HepG2 (cell line): ENCODE data around the gene RTBDN. TPM values are rescaled to one million over a fixed set of nuclear protein-coding genes. Genes with fewer than 3 reads are reported as not detected.

Experiments used
- CEBPZ ChIP-seq: IDR thresholded peaks from 2 replicates; pipeline ENCODE4 v1.6.1; 2012; ENCODE audit warnings: low read length, improper control_type of control experiment
- DZIP1 ChIP-seq: sonication (generic); formaldehyde crosslinking; IDR thresholded peaks from 2 replicates; pipeline ENCODE4 v1.5.0; 2020; ENCODE audit warnings: mild to moderate bottlenecking, missing genetic modification reagents
- ELF1 ChIP-seq: sonication (generic); formaldehyde crosslinking; IDR thresholded peaks from 2 replicates; pipeline ENCODE4 v1.4.0; 2020; ENCODE audit warnings: missing genetic modification reagents
- GPN1 ChIP-seq: sonication (generic); formaldehyde crosslinking; IDR thresholded peaks from 2 replicates; pipeline ENCODE4 v1.5.1; 2020; ENCODE audit warnings: missing genetic modification reagents, borderline replicate concordance
- GTF2F1 ChIP-seq: fragments of 150-350 bp; IDR thresholded peaks from 2 replicates; pipeline ENCODE4 v1.6.1; 2014; ENCODE audit warnings: low read length
- IRX3 ChIP-seq: sonication (generic); formaldehyde crosslinking; IDR thresholded peaks from 2 replicates; pipeline ENCODE4 v1.8.1; 2023; ENCODE audit warnings: mild to moderate bottlenecking, low read depth, missing genetic modification reagents, borderline replicate concordance
- MBD4 ChIP-seq: IDR thresholded peaks from 2 replicates; pipeline ENCODE4 v1.6.1; 2012; ENCODE audit warnings: low read length, inconsistent platforms, borderline replicate concordance
- PITX1 ChIP-seq: sonication (generic); formaldehyde crosslinking; IDR thresholded peaks from 2 replicates; pipeline ENCODE4 v1.5.1; 2020; ENCODE audit warnings: mild to moderate bottlenecking, missing genetic modification reagents
- POLR2AphosphoS2 ChIP-seq: IDR thresholded peaks from 2 replicates; pipeline ENCODE4 v1.6.1; 2011; ENCODE audit warnings: low read depth, low read length, improper control_type of control experiment
- PRDM15 ChIP-seq: sonication (generic); formaldehyde crosslinking; IDR thresholded peaks from 2 replicates; pipeline ENCODE4 v1.4.0; 2020; ENCODE audit warnings: missing genetic modification reagents
- RBFOX2 ChIP-seq: fragments of 200-400 bp; formaldehyde crosslinking; IDR thresholded peaks from 2 replicates; pipeline ENCODE4 v1.6.1; 2017; ENCODE audit warnings: low read depth, mild to moderate bottlenecking, low read length
- SMAD3 ChIP-seq: sonication (generic); formaldehyde crosslinking; IDR thresholded peaks from 2 replicates; pipeline ENCODE4 v1.4.0; 2020; ENCODE audit warnings: missing genetic modification reagents
- SMYD3 ChIP-seq: sonication (generic); formaldehyde crosslinking; IDR thresholded peaks from 2 replicates; pipeline ENCODE4 v1.8.1; 2023; ENCODE audit warnings: mild to moderate bottlenecking, missing genetic modification reagents
- SPEN ChIP-seq: sonication (generic); formaldehyde crosslinking; IDR thresholded peaks from 2 replicates; pipeline ENCODE4 v1.5.1; 2020; ENCODE audit warnings: low read depth, mild to moderate bottlenecking, missing genetic modification reagents
- TSC22D2 ChIP-seq: sonication (generic); formaldehyde crosslinking; IDR thresholded peaks from 2 replicates; pipeline ENCODE4 v1.5.1; 2020; ENCODE audit warnings: missing genetic modification reagents, mild to moderate bottlenecking, borderline replicate concordance
- ZFP90 ChIP-seq: sonication (generic); formaldehyde crosslinking; IDR thresholded peaks from 2 replicates; pipeline ENCODE4 v1.8.0; 2022; ENCODE audit warnings: missing genetic modification reagents, mild to moderate bottlenecking, inconsistent platforms, borderline replicate concordance
- ZNF556 ChIP-seq: sonication (generic); formaldehyde crosslinking; IDR thresholded peaks from 2 replicates; pipeline ENCODE4 v1.4.0; 2020; ENCODE audit warnings: mild to moderate bottlenecking, missing genetic modification reagents, borderline replicate concordance
- ZNF652 ChIP-seq: IDR thresholded peaks from 2 replicates; pipeline ENCODE4 v1.6.1; 2016; ENCODE audit warnings: low read depth, borderline replicate concordance
- ZNF75D ChIP-seq: sonication (generic); formaldehyde crosslinking; IDR thresholded peaks from 2 replicates; pipeline ENCODE4 v1.8.1; 2023; ENCODE audit warnings: missing genetic modification reagents, mild to moderate bottlenecking, borderline replicate concordance
- polyA plus RNA-seq, 8 experiments: library from polyadenylated mRNA; depleted of rRNA in 3 of 8; stranded (reverse) in 7 of 8; unstranded in 1 of 8; fragments of >200 nt; fragmentation: Illumina TruSeq in 4 of 8; extraction: Trizol in 4 of 8; gene quantifications; 2 replicates each; pipeline versions ENCODE4 v1.2.1 to v1.2.3, GENCODE V29; 2011 to 2016; ENCODE audit warnings: low read depth in 4 of 8, missing spikeins in 1 of 8, mixed read lengths in 1 of 8; ENCODE audit not compliant: insufficient read depth in 1 of 8
- total RNA-seq, 5 experiments: library from RNA; depleted of rRNA; stranded (reverse); fragments of >200 nt; fragmentation: Illumina TruSeq; extraction: Trizol; gene quantifications; 2 replicates each; pipeline ENCODE4 v1.2.3, GENCODE V29; 2016; ENCODE audit warnings: low read depth in 1 of 5

RTBDN gene
- total and polyA plus RNA-seq, 2 of the 13 experiments (the other 11 are each of a cell fraction or from before 2014, with no cell fraction given): 0.27 to 0.48 TPM

- TF ChIP-seq ZFP90 (peak; percentile 88; the same call in 1 of the 2 replicates), MBD4 (no peak), IRX3 (CRISPR knock-in tag) (peak; percentile 73; the same call in 1 of the 2 replicates), ZNF556 (CRISPR knock-in tag) (peak; percentile 60; the same call in 1 of the 2 replicates), PRDM15 (CRISPR knock-in tag) (0 out of 2 replicates have a peak, but pooled peaks have one; percentile 63), ZNF75D (CRISPR knock-in tag) (no peak), SMAD3 (CRISPR knock-in tag) (0 out of 2 replicates have a peak, but pooled peaks have one; percentile 34), GTF2F1 (no peak), RBFOX2 (peak; percentile 91), TSC22D2 (peak; percentile 76; the same call in 1 of the 2 replicates), DZIP1 (CRISPR knock-in tag) (0 out of 2 replicates have a peak, but pooled peaks have one; percentile 24), PITX1 (CRISPR knock-in tag) (peak; percentile 42; the same call in 1 of the 2 replicates), SPEN (CRISPR knock-in tag) (peak; percentile 82), CEBPZ (no peak), SMYD3 (CRISPR knock-in tag) (no peak), GPN1 (CRISPR knock-in tag) (no peak), ZNF652 (no peak), POLR2AphosphoS2 (no peak), ELF1 (CRISPR knock-in tag) (peak; percentile 83)
Measured at GRCh38 chr19:12806242-12807081, 27.9 kb downstream of the RTBDN start, which contains the start of gene RNASEH2A (continued).
